Measurements from ENCODE around the gene LRRN3.
A peak's percentile ranks its signal among the peaks of the same experiment; 100 is the strongest.
"Not testable (repeated sequence)": the region's sequence is repeated elsewhere in the genome, so short reads cannot be mapped to it uniquely, and the experiment has no call there.

Gene LRRN3
- total RNA-seq: 2.8 to 17.9 reads per million in 2 donors

- peak in 2 of 5 experiments; percentile 9 to 85 for DNase-seq
Observed at GRCh38 chr7:111090846-111091245, at the start of gene LRRN3. LRRN3 (plus strand) TSS chr7:111091127; CDS start chr7:111122773, 31,646 bp downstream.

DNA sequence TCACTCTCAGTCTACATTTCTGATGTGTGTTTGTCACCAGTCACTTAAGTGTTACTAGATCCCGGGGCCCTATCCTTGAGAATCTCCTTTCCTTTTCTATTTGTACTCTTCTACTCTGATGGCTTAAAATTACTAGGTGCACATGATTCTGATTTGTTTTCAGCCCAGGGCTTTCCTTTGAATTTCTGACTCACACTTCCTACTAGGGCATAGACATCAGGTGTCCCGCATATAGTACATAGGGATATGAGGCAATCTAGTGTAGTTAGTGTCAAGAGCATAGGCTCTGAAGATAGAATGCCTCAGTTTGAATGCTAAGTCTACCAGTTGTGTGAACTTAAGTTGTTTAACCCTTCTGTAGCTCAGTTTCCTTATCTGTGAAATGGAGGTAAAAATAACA is 49.4 kb upstream of the LRRN3 start:
- DNase-seq: no peak

DNA sequence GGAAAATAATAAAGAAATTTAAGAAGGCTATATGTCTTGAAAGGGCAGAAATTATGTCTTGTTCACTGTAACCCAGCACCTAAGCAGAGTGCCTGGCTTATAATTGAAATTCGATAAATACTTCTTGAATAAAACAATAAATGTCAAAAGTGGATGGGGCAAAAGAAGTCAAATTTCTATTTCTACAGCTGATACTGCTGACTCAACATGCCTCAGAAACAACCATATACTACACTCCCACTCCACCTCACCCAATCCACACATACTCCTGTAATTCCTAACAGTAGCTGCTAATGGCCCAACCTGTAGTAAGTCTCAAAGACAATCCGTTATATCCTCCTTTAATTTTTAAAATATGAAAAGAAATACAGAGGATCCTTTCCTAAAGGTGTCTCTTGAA is 48.1 kb upstream of the LRRN3 start:
- no peak for DNase-seq

DNA sequence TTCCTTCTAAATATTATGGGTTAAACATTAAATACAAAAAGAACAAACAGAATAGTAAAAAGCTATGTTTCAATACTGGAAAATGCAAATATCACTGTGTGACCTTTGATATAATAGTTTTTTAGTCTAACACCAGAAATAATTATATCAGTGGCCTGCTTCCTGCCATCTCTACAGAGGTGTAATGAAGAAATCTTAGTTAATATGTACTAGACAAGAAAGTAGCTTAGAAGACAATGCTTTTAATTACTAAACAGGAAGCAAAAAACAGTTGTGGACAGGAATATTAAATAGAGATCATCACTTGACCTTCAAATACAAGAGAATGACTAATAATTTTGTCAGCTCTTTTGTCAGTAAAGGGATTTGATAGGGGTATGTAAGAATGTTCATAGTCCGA is 47.4 kb upstream of the LRRN3 start:
- DNase-seq: no peak

DNA sequence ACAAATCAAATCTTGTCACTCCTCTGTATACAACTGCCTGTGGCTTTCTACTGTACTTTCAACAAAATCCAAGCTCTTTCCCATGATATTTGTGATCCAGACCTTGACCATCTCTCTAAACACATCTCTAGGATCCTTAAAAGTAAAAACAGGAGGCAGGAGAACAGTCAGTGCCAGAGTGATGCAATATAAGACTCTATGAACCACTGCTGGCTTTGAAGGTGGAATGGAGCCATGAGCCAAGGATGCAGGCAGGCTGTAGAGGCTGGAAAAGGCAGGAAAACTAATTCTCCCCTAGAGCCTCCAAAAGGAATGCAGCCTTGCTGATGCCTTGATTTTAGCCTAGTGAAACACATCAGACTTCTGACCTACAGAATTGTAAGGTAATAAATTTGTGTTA is 45.5 kb upstream of the LRRN3 start:
- DNase-seq: no peak

DNA sequence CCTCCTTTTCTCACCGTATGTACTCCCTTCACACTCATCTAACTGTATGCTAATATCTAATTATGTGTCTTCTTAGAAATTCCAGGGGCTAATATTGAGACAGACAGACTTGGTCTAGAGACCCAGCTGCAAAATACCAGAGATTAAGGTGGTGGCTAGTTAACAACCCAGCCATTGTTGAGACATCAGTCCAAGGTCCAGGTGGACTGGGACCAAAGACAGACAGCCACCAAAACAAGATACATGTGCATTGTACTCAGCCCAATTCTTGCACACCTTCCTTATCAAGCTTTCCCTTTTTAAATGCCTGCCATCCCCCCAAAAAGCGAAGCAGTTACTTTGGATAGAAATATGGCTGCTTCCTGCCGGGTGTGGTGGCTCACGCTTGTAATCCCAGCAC is 43.3 kb upstream of the LRRN3 start:
- DNase-seq: no peak

DNA sequence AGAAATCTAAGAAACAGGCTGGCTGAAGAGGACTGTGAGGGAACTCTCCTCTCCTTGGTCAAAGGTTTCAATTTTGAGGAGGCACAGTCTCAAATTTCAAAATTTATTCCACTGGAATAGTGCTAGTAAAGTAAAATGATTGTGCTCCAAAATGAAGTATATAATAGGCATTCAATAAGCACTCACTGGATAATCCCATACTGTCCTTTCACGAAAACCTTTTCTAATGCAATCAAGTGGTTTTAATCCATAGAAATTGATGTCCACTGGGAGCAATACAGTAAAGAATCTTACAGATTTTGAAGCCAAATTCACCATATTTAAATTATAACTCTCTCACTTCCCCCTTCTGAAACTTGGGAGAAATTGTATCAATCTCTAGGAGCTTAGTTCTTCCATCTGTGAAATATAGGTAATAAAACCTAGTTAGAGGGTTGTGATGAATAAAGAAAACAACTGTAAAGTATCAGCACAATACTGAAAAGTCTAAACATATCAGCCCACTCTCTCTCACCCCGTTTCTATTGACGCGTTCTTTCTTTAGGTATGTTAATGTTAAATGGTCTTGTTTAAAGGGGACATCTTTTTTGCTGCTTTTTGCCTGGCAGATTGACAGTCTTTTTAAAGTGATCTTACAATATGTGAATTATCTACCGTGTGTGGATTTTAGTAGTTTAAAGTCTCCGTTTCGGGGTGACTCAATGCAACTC is 40.8 kb upstream of the LRRN3 start:
- DNase-seq: no peak

- DNase-seq: no peak
Observed at GRCh38 chr7:111050875-111051416, 40.0 kb upstream of the LRRN3 start.

DNA sequence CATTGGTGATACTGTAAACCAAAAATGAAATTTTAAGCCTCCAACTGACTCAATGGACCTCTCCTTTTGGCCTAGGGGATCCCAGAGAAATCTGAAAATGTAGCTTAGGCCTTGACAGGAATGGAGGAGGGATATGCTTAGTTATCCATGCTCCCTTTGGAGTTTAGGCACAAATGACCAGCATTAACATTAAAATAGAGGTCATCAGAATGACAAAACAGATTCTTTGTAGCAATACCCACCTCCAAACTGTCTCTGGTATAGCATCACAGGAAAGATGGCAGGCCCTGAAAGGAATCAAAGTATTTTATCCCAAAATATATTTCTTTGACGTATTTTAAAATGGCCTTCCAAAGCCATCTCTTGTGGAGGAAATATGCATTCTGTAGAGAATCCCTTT is 39.1 kb upstream of the LRRN3 start:
- no peak for DNase-seq

DNA sequence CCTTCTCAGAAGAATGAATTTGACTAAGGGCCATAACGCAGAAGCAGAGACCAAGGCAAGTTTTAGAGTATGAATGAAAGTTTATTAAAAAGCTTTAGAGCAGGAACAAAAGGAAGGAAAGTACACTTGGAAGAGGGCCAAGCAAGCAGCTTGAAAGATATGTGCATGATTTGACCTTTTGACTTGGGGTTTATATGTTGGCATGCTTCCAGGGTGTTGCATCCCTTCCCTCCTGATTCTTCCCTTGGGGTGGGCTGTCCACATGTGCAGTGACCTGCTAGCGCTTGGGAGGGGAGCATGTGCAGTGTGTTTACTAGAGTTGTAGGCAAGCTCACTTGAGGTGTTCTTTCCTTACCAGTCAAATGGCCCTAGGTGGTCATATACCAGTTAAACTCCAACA is 37.9 kb upstream of the LRRN3 start:
- DNase-seq: no peak

DNA sequence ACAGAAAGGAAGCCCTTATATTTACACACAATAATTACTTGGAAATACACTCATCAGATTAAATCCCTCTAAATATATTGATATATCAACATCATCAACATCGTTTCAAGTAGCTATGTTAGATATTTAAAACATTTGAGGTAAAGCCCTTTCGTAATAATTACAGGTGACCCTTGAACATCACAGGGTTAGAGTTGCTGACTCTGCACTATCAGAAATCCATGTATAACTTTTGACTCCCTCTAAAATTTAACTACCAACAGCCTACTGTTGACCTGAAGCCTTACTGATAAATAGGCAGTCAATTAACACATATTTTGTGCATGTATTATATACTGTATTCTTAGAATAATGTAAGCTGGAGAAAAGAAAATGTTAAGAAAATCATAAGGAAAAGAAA is 34.6 kb upstream of the LRRN3 start:
- DNase-seq: no peak

GRCh38 chr7:111057066-111057465 is 33.9 kb upstream of the LRRN3 start:
- no peak for DNase-seq

DNA sequence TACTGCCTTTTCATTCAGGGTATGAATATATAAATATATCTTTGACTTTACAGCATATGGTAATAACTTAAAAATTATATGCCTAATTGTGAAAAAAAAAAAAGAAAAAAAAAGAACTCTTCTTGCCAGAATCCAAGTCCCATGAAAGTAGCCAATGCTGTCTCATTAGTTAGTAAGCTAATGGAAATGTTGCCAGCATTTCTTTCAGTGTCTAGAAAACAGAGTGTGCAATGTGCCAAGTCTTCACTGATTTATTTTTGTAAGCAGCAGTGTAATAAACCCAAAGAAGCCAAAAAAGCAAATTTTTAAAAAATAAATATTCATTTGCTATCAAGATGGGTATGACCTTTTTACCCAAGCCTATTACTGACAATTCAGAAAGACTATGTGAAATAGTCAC is 31.1 kb upstream of the LRRN3 start:
- DNase-seq: no peak

GRCh38 chr7:111063166-111063565 is 27.8 kb upstream of the LRRN3 start:
- no peak for DNase-seq

- DNase-seq: no peak
Observed at GRCh38 chr7:111067251-111067650, 23.7 kb upstream of the LRRN3 start.

DNA sequence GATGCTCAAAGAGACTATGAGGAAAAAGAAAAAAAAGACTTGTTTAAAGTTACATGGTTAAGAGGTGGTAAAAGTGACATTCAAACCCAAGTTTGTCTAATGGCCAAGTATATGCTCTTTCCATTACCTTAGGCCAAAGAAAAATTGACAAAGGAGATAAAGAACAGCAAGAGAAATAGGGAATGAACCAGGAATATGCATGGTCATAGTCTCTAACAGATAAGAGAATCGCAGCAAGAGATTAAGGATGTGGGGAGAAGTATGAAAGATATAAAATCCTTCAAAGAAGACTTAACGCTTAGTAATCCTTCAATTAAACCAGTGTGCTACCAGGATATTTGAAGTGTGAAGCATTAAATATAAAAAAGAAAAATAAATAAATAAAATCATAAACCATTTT is 23.2 kb upstream of the LRRN3 start:
- no peak for DNase-seq

DNA sequence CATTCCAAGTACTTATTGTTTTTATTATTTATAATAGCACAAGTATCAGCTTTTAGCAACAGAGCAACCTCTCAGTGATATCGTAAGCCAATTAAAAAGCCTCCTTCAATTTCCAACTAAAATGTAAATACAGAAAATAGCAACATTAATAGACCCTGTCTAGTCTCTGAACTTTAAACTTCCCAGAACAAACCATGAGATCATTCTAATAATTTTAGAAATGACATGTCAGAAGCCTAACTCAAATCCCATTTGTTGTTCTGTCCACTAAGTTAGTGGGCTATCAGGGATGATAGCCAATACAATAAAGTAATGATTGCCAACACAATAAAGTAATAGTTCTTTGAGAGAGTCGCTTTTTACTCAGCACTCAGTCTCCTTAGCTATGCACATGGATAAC is 22.3 kb upstream of the LRRN3 start:
- no peak for DNase-seq

GRCh38 chr7:111071556-111071955 is 19.4 kb upstream of the LRRN3 start:
- no peak for DNase-seq

DNA sequence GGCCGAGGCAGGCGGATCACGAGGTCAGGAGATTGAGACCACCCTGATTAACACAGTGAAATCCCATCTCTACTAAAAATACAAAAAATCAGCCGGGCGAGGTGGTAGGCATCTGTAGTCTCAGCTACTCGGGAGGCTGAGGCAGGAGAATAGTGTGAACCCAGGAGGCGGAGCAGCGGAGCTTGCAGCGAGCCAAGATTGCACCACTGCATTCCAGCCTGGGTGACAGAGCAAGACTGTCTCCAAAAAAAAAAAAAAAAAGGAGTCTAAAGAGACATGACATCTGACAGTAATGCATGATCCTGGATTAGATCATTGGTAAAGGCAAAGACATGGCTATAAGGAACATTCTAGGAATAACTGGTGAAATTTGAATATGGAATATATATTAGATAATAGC is 18.3 kb upstream of the LRRN3 start:
- DNase-seq: not testable (repeated sequence)

- peak in 1 of 5 experiments; percentile 72 for DNase-seq
Observed at GRCh38 chr7:111074071-111074747, 16.7 kb upstream of the LRRN3 start.

GRCh38 chr7:111074748-111075146 is 16.2 kb upstream of the LRRN3 start:
- DNase-seq: no peak

DNA sequence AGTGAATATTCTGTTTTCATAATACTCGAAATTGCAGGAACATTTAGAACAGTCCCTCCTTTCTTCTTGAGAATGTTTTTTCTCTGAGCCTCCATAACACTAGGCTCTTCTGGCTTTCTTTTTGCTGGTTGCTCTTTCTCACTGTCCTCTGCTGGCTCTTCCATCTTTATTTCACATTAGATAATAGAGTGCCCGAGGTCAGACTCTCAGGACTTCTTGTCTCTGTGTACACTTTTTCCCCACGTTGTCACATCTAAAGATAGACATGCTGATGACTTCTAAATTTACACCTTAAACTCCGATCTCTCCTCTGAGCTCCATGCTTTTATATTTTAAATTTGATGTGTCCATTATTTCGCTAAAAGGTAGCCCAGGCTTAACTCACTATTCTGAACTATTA is 15.4 kb upstream of the LRRN3 start:
- no peak for DNase-seq

DNA sequence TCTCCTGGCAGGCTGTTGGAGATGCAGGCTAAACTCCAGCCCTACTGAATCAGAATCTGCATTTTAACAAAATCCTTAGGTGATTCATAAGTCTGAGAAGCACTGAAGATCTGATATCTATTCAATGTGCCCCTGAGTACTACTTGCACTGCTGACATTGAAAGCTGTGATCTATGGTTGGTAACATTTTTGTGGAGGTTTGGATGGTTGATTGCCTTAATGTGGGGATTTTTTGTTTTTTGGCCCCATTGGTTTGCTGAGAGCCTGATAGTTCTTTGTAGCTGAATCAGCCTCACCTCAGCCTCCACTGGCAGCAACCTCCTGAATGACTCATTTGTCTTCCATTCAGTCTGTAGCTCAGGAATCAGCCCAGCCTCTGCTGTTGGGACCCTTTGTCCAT is 14.7 kb upstream of the LRRN3 start:
- DNase-seq: peak in 1 of 5 experiments; percentile 69

DNA sequence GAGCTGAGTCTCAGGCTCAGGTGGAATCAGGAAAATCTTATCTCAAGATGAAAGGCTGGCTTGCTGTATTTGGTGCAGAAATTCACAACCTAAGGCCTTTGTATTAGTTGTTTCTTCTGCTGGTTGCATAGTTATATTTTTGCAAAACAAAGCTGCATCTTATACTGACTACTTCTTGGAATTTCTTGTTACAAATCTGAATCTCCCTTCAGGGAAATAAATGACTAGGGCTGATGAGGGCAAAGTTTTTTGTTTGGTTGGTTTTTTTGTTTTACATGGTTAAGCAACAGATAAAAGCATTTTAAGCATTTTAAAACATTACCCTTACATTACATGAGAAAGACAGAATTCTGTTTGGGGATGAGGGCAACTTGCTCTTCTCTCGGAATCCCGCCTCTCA is 13.9 kb upstream of the LRRN3 start:
- DNase-seq: no peak

Data from T-helper 2 cell (primary cell).